22Rv1 (cell line): ENCODE results near the gene DDX56.

Experiments
- CTCF ChIP-seq: fragments of 450-650 bp; IDR thresholded peaks from 2 replicates; pipeline ENCODE4 v1.5.1; 2017; ENCODE audit warnings: mild to moderate bottlenecking
- ZFX ChIP-seq: fragments of 450-650 bp; IDR thresholded peaks from 2 replicates; pipeline ENCODE4 v1.6.1; 2017; ENCODE audit warnings: antibody characterized with exemption, borderline replicate concordance

GRCh38 chr7:44569959-44570358, 3.7 kb downstream of the DDX56 start:
- TF ChIP-seq CTCF, result no peak
- TF ChIP-seq ZFX, result no peak
